Amniotic stem cell (primary cell): ENCODE data around the gene SLC16A8.
"Not testable (repeated sequence)": the region's sequence is repeated elsewhere in the genome, so short reads cannot be mapped to it uniquely, and the experiment has no call there.

Experiments
- DNase-seq: peaks from one replicate; lab custom pipeline; 2025; lab: John Stamatoyannopoulos, UW

The SLC16A8 gene

DNA sequence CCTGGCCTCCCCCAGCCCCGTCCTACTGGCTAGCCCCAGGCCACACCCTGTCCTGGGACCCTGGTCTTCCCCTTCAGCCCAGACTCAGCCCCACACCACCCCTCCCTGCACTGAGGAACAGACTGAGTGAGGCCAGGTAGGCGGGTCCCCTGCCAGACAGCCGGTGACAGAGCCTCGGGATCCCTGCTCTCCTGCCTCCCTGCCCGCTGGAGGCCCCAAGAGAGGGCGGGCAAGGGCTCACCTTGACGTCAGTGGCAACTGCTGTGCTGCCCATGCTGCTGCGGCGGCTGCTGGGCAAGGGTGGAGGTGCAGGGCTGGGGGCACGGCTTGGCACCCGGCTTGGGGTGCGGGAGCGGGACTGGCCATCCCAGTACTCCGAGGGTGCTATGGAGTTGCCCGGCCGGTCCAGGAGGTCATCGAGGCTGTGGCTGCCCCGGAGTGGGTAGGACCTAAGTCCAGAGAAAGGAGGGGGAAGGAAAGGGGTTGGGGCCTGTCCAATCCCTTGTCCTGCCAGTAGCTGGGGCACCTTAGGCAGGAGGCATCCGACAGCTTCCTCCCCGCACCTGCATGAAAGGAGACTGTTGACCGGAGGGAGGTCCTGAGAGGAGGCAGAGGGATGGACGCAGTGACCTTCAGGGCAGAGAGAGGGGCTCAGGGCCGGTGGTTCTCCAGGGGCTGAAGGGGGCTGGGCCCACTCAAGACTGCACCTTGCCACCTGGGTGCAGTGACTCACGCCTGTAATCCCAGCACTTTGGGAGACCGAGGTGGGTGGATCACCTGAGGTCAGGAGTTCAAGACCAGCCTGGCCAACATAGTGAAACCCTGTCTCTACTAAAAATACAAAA lies 2.2 kb upstream of the SLC16A8 start:
- DNase-seq: no peak

DNA sequence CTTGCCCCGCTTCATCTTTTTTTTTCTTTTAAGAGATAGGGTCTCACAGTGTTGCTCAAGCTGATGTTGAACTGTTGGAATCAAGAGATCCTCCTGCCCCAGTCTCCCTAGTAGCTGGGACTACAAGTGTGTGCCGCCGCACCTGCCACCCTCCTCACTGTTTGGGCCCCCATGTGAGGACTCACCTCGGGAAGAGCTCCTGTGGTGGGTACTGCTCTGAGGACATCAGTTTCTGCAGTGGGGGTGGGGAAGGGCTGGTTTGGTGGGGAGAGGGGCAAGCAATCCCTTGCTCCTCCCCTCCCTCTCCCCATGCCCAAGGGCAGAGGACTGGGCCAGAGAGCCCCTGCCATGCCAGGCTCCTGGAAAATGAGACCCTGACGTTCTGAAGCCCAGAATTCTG lies 1.5 kb upstream of the SLC16A8 start:
- no peak for DNase-seq

DNA sequence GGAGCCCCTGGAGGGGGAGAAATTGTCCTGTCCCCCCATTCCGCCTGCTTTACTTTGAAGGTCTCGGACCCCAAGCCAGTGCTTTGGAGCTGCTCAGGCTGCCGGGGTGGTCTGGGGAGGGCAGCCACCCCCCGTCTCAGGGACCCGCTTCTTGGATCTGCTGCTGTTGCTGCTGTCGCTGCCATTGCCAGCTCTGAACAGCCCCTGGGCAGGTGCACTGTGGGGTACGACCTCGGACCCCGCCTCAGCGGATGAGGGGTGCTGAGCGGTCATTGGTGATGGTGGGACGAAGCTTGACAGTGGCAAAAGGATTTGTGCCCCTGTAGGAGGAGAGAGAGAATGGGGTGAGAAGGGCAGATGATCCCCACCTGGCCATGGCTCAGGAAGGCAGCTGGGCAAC lies 1.1 kb upstream of the SLC16A8 start:
- DNase-seq: no peak

DNA sequence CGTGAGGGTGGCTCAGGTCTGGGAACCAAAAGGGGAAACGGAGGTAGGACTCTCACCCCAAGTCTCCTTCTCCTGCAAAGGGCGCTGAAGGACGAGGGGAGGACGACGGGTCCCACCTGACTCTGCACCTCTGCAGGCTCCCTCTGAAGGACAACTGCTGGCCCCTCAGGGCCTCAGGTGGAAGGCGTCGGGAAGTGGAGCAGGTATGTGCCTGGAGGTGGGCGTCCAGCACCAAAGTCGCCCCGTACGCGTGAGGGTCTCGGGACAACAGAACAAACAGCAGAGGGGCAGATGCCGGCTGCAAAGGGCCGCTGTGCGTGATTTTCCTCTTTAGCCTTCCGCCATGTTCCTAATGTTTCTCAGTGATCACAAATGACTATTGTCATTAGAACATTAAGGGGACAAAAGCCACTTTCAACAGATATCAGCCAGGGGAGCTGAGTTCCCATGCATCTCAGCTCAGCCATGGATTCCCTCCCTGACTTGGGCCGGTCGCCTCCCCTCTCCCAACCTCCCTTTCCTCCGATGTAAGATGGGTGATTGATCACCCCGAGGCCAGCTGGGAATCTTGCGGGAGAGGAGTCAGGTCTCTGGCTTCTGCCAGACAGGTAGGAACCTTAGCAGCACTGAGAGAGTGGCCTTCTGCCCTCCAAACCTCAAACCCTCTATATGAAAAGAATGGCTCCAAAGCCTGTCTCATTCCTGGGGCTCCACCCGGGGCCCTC lies 836 bp downstream of the SLC16A8 start:
- DNase-seq: no peak

DNA sequence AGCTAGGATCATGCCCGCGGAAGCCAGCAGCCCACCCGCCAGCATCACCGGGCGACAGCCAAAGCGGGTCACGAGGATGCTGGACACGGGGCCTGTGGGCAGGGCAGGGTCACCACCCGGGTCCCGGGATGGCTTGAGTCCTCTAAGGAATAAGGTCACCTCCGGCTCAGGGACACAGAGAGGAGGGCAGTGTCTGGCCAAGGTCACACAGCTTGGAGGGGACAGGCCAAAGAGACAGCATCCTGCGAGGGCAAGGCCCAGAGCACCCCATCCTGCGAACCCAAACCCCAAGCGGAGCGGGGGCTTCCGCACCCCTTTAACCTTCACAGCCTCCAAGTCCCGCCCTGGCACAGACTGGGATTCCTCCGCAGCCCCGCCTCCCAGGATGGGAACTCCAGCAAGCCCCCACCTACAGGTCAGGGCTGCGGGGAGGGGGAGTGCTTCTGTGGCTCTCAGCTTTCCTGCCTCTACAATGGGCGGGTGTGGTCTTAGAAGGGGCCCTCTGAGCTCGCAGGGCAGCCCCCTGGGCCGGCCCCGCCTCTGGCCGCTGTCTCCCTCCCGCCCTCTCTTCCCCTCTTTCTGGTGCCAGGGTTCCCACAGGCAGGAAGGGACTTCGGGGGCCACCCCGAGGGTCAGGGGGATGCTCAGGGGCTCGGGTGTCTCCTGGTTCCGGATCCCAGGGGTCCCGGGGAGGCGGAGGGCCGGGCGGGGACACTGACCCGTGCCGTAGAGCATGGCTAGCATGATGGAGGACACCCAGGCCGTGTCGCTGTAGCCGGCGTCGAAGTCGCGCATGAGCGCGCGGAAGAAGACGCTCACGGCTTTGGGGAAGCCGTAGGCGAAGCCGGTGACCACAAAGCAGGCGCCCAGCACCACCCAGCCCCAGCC lies 1.8 kb downstream of the SLC16A8 start:
- no peak for DNase-seq

DNA sequence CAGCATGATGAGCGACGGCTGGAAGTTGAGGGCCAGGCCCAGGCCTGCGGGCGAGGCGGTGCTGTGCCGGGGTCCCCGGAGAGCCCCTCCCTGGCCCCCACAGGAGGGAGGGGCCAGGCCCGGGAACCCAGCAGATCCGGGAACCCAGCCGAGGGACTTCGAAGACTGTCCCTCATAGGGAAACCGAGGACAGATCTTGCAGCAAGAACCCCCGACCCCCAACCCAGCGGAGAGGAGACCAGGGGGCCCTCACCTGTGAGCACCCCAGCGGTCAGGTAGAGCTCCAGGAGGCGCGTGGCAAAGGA lies 2.4 kb downstream of the SLC16A8 start:
- DNase-seq: no peak

DNA sequence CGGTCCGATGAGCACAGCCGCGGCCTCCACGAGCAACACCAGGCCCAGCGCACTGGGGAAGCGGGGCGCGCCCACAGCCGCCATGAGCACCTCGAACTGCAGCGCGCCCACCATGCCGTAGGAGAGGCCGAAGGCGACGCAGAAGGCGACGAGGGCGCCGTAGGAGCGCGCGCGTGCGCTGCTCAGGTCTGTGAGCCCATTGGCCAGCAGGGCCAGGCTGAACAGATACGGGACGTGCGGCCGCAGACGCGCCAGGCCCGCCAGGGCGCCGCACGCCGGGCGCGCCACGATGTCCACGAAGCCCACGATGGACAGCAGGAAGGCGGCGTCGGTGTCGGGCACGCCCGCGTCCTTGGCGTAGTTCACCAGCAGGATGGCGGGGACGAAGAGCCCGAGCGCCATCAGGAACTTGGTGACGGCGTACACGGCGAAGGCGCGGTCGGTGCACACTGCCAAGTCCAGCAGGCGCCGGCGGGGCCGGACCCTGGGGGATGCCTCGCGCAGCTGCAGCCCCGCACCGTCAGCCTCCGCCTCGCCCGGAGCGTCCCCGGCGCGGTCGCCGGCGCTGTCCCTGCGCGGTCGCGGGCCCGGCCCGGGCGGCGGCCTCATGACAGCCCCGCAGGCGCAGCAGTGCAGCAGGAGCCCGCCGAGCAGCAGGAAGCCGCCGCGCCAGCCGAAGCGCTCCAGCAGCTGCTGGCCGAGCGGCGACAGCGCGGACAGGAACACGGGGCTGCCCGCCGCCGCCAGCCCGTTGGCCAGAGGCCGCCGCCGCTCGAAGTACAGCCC lies 2.9 kb downstream of the SLC16A8 start:
- no peak for DNase-seq

DNA sequence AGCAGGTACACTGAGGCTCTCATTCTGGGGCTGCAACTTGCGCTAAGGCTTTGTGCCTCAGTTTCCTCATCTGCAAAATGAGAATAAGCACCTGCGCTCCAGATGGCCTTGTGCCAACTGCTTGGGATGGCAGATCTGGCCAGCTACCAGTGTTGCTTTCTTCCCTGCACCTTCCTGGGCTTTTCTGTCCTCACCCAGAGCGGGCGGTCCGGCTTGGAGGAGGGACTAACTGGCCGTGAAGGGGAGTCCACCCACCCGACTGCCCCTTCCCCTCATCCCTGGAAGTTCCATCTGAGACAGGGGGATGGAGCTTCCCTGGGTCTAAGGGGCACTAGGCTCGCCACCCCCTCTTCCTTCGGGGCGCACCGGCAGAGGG lies 3.5 kb downstream of the SLC16A8 start:
- DNase-seq: no peak

DNA sequence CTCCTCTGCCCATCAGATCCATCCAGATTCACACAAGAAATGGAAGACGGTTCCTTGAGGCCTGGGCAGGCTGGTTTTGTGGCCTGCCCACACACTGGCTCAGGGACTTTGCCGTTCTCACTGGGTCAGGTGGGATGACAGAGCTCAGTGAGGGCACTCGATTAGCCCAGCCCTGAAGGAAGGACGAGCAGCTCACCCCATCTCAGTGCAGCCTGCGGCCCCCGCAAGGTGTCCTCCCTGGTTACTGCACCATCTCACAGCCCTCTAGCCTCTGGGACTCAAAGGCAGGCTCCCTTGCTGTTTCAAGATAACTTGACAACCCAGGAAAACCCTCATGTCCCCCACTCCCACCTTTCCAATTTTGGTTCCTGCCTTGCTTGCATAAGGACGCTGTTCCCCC lies 4.2 kb downstream of the SLC16A8 start:
- DNase-seq: no peak

DNA sequence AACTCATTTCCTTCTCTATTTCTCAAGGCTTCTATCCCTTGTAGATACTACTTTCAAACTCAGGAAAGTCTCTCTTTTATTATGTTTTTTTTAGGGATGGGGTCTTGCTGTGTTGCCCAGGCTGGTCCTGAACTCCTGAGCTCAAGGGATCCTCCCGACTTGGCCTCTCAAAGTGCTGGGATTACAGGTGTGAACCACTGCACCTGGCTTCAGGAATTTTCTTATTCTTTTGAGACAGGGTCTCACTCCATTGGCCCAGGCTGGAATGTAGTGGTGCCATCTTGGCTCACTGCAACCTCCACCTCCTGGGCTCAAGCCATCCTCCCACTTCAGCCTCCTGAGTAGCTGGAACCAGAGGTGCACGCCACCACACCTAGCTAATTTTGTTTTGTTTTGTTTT lies 4.8 kb downstream of the SLC16A8 start:
- DNase-seq: not testable (repeated sequence)

DNA sequence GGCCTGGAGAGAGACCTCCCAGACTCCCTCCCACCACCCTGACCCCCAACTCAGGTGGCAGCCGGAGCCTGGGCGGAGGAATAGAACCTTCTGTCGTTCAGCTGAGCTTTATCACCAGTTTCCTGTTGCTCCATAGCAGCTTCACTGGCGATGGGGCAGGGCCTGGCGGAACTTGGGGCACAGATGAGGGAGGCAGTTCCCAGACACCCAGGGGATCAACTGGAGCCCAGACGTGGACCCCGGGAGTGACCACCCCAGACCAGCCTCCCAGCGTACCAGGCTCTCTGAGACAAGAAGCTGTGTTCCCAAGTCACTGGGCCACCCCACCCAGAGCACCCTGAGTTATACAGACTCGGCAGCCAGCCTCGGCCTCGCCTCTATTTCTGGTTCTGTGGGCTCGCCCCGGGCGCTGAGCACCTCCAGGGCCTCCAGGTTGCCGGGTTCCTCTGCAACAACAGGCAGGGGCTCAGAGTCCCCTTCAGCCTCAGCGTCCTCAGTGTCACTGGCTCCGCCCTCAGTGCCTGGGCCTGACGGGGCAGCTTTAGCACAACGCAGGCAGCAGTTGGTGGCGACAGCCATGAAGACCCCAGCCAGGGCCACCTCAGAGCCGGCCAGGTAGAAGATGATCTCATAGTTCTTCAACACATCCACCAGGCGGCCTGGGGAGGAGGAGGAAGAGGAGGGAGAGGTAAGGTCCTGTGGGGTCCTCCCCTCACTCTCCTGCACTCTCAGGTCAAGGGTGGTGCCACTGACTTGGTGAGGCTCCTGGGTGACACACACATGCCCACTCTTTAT lies 5.7 kb downstream of the SLC16A8 start:
- no peak for DNase-seq

DNA sequence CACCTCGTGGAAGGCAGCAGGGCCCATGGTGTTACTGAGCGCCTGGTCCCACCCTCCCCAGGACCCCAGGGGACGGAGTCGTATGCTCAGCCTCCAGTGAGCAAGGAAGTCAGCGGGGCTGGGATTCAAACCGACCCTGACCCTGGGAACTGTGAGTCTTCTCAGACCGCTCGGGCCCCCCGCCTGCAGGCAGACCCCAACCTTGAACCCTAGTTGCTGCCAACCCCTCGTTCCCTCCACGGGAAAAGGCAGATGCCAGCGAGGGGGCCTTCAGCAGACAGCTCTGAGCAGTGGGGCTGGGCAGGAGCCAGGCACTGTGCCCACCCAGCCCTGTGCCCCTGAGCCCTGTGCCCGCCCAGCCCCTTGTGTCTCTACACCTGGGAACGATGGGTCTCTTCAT lies 6.4 kb downstream of the SLC16A8 start:
- no peak for DNase-seq

DNA sequence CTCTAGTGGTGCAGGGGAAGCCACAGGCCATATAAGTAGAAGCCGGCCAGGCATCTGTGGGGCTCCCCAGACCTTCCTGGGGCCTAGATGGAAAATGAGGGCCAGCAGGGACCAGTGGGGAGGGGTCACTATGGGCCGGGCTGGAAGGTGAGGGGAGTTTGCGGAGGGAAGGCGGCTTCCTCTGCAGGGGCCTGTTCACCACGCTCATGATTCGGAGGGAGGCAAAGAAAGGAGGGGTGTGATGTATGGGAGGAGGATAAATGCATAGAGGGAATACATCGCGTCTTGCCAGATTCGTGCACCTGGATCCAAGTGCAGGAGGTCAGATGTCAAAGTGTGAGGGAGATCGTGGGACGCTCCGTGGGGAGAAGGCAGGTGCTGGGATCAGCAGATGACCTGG lies 6.9 kb downstream of the SLC16A8 start:
- no peak for DNase-seq

DNA sequence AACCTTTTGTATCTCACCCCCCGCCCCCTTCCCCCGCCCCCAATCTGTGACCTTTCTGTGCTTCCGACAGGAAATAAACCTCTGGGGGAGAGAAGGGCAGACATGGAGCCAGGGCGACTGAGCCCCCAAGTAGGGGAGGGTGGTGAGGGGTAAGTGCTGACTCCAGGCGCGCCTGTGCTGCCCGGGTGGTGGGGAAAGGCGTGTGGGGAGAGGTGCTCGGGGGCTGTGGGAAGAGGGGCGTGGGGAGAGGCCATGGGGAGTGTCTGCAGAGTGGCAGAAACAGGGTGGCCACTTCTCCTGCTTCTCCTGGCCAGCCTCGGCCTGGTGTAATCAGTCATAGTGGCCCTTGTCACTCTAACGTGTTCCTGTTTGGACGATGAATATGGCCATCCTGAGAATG lies 8.0 kb downstream of the SLC16A8 start:
- DNase-seq: no peak

DNA sequence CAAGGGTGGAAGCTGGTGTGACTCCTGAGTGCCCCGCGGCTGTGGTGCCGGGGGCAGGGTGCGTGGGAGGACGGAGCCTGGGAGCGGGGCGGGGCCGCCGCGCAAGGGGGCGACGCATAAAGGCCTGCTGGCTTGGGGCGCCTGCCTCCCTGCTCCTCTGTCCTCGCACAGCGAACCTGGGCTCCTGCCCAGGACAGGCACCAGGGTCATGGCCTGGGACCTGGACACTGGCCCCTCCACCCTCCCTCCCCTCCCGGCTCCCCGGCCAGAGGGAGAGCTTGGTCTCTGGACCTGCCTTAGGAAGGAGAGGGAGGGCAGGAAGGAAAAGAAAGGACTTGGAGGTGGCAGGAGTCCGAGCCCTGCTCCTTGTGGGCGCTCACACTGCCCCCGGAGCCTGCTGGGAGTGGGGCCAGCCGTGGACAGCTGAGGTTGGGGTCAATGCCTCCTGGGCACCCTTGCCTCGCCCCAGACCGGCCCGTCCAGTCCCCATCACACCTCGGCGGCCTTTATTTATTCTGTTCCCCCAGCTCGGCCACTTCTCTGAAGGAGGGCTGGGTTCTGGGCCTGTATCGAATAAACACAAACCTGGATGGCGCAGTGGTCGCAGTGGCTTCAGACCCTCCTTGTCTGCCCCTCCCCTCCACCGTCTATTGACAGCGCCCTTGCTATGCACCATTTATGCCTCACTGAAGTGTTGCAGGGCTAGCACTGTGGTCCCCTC lies 8.7 kb downstream of the SLC16A8 start:
- DNase-seq: no peak

DNA sequence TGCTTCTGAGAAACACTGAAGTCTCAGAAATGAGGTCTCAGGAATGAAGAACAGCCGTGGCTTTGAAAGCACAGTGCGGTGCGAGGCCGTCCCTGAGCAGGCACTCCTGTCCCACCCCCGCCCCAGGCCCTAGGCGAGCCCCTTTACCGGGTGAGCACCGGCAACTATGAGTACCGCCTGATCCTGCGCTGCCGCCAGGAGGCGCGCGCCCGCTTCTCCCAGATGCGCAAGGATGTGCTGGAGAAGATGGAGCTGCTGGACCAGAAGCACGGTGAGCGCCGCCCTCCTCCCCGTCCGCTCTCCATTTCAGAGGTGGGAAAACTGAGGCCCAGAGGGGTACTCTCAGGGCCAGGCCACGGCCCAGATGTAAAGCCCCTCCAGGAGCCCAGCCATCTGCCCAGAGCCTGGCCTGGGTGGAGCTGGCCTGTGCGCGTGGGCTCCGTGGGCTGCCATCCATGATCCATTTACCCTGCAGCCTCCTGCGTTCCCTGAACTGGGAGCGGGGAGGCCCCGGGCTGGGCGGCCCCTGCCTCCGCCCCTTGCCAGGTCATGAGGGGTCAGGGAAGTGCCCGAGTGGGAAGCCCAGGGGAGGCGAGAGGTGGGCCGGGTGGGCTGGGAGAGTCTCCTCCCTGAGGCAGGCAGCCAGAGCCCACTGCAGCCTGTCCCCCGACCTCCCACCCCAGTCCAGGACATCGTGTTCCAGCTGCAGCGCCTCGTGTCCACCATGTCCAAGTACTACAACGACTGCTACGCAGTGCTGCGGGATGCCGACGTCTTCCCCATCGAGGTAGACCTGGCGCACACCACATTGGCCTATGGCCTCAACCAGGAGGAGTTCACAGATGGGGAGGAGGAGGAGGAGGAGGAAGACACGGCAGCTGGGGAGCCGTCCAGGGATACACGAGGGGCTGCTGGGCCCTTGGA lies 9.5 kb downstream of the SLC16A8 start:
- no peak for DNase-seq

DNA sequence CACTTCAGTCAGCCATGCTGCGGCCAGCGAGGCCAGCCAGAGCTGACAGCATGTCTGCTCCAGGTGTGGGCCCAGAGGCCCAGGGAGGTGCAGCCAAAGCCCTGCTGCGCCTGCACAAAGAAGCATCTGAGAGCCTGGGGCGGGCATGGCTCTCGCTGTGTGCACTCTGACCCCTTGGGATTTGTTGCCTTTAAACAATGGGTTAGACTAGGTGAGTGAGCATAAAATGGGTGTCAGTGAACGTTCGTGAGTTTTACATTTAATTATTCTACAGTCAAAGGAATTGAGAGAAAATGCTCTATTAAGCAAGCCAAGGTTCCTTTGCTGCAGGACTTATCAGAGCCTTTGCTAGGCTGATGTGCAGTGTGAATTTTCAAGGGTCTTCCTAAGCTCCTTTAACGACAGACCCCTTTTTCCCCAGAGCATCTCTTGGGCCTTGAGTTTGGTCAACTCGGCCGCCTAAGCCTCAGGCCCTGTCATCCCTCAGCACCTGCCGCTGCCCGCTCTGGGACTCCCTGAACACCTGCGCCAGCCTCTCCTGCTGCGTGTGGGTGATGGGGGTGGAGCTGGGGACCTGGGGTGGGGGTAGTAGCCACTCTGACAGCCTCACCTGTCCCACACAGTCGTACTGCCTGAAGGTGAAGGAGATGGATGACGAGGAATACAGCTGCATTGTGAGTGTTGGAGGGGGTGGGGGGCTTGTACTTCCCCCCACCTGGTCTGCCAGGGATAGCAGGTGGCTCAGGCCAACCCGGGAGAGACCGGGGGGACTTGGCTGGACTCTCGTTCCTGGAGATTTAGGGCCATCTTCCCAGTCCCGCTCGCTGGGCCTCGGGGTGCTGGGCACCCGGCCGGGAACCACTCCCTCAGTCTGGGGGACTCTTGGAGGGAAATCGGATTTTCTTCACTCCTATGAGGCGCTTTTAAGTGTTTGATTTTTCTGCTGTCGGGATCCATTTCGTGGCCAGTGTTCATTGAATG lies 10.5 kb downstream of the SLC16A8 start:
- DNase-seq: no peak
